NB4 (cell line): ENCODE results near the gene NKX2-3.

Experiments used
- DNase-seq: peaks from one replicate; pipeline ENCODE4 v3.0.0; 2010; ENCODE audit warnings: low read depth
- H3K4me3 ChIP-seq: one replicate; pipeline ENCODE4 v1.5.1; 2011; ENCODE audit warnings: mild to moderate bottlenecking, low read depth, low read length, moderate library complexity
- MYC ChIP-seq: IDR thresholded peaks from 2 replicates; pipeline ENCODE4 v1.6.1; 2011; ENCODE audit warnings: low read depth, low read length
- POLR2A ChIP-seq: IDR thresholded peaks from 2 replicates; pipeline ENCODE4 v1.6.1; 2011; ENCODE audit warnings: mild to moderate bottlenecking; ENCODE audit not compliant: insufficient read length; ENCODE audit errors: extremely low read depth
- TF ChIP-seq, protein P1 (sequence below): IDR thresholded peaks from 2 replicates; pipeline ENCODE4 v1.6.1; 2011; ENCODE audit warnings: low read depth, low read length
- TF ChIP-seq, protein P2 (sequence below): IDR thresholded peaks from one replicate; pipeline ENCODE4 v1.5.1; 2012; ENCODE audit warnings: low read depth, low read length

Gene NKX2-3

DNA sequence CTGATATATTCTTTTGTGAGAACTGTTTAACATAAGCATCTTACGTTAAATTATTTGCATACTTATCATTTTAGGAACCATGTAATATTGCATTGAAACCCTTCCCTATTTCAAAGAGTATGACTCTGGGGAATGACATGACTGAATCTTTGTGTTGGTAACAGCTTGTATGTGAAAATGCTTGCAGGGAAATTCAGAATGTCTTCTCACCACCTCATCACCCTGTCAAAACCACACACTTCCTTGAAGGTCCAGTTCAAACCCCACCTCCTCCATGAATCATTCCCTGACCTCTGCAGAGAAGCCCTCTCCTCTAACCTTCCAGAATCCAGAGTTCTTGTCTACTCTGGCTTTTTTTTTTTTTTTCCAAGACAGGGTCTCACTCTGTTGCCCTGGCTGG lies 26.3 kb upstream of the NKX2-3 start:
- no peak for DNase-seq
- no peak for TF ChIP-seq POLR2A
- no peak for TF ChIP-seq MYC
- TF ChIP-seq, protein P1, sequence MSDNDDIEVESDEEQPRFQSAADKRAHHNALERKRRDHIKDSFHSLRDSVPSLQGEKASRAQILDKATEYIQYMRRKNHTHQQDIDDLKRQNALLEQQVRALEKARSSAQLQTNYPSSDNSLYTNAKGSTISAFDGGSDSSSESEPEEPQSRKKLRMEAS: no peak
- TF ChIP-seq, protein P2, sequence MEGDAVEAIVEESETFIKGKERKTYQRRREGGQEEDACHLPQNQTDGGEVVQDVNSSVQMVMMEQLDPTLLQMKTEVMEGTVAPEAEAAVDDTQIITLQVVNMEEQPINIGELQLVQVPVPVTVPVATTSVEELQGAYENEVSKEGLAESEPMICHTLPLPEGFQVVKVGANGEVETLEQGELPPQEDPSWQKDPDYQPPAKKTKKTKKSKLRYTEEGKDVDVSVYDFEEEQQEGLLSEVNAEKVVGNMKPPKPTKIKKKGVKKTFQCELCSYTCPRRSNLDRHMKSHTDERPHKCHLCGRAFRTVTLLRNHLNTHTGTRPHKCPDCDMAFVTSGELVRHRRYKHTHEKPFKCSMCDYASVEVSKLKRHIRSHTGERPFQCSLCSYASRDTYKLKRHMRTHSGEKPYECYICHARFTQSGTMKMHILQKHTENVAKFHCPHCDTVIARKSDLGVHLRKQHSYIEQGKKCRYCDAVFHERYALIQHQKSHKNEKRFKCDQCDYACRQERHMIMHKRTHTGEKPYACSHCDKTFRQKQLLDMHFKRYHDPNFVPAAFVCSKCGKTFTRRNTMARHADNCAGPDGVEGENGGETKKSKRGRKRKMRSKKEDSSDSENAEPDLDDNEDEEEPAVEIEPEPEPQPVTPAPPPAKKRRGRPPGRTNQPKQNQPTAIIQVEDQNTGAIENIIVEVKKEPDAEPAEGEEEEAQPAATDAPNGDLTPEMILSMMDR: no peak
- no peak overlapping the region for H3K4me3 ChIP-seq

DNA sequence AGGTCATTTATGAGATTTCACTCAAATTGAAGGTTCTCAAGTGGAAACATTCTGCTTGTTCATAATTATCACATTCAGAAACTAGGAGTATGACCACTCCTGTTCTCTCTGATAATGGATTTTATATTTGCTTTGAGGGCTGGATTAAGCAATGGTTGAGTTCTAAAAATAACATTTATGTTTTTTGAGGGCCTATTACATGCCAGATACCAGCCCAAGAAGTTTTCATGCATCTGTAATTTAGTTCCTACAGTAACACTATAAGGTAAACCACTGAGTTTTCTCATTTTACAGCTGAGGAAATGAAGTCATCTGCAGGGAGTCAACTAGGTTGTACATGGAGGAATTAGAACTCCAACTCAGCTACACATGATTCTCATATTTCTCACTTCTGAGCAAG lies 25.5 kb upstream of the NKX2-3 start:
- TF ChIP-seq, protein P1: no peak
- TF ChIP-seq POLR2A: no peak
- TF ChIP-seq MYC: no peak
- DNase-seq: no peak

DNA sequence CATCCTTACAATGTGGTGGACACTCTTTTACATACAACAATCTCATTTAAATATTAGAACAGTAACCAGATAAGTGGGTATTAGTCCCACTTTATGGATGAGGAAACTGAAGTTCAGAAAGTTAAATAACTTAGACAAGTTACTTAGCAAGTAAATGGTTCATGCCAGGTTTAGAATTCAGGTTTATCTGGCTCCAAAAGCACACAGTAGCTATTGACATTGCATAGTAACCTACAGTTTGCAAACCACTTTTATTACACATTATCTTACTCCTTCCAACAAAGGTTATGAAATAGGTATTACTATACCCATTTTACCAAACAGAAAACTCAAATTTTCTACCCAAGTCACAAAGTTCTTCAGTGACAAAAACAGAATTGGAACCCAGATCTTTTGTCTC lies 19.7 kb upstream of the NKX2-3 start:
- no peak for DNase-seq
- TF ChIP-seq POLR2A (no peak), MYC (no peak)
- TF ChIP-seq, protein P2: no peak
- TF ChIP-seq, protein P1: no peak
- no peak overlapping the region for H3K4me3 ChIP-seq

More for the DNA sequence above, 25.5 kb upstream of the NKX2-3 start:
- H3K4me3 ChIP-seq: no peak overlapping the region

DNA sequence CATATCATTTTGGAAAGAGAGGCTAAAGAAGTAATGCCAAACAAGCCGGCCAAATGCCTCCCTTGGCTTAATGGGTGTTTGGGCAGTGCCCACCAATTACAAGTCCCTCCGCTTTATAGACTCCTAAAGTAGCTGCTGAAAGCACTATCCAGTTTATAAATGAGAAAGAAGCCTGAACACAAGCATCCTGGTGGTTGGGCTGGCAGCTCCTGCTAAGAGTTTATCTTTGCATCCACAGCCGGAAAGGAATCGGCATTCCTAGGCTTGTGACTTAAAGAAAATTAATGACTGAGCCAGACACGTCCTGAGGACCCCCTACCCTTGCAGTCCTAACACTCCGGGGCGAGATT lies 13.1 kb upstream of the NKX2-3 start:
- DNase-seq: no peak
- no peak overlapping the region for H3K4me3 ChIP-seq
- no peak for TF ChIP-seq POLR2A
- no peak for TF ChIP-seq MYC
- TF ChIP-seq, protein P2: no peak
- TF ChIP-seq, protein P1: no peak

DNA sequence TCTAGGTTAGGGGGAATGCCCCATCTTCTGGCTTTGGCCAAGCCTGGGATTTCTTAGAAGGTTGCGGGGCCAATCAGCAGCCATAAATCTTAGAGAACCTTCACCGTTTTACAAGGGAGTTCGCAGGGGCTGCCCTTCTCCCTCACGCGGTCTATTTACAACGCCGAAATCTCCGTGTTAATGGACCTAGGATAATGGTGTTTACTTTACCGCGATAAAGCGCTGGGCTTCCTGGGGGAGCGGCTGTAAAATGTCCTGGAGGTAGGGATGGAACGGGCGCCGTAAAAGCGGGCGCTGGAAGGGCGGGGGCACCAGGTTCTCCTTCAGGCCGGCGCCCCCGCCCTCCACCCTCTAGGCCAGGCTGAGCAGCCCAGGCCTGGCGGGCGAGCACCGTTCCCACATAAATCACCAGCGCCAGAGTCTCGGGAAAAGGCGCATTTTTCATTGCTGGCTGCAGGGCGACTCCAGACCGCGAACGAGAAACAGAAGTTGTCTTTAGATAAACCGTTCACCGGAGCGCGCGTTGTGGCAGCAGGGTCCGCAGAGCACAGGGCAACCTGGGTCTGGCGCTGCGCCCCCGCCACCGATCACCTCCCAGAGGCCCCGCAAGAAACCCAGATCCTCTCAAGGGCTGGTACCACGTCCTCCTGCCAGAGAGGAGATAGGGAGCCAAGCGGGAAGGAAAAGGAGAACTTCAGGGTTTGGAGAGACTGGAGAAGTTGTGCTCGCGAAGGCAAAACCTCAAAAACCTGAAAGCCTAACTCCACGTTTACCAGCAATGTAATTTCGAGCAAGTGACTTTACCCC lies 12.5 kb upstream of the NKX2-3 start:
- no peak for DNase-seq
- TF ChIP-seq POLR2A: no peak
- TF ChIP-seq MYC: no peak
- TF ChIP-seq, protein P1: no peak
- TF ChIP-seq, protein P2: no peak
- H3K4me3 ChIP-seq: no peak overlapping the region

DNA sequence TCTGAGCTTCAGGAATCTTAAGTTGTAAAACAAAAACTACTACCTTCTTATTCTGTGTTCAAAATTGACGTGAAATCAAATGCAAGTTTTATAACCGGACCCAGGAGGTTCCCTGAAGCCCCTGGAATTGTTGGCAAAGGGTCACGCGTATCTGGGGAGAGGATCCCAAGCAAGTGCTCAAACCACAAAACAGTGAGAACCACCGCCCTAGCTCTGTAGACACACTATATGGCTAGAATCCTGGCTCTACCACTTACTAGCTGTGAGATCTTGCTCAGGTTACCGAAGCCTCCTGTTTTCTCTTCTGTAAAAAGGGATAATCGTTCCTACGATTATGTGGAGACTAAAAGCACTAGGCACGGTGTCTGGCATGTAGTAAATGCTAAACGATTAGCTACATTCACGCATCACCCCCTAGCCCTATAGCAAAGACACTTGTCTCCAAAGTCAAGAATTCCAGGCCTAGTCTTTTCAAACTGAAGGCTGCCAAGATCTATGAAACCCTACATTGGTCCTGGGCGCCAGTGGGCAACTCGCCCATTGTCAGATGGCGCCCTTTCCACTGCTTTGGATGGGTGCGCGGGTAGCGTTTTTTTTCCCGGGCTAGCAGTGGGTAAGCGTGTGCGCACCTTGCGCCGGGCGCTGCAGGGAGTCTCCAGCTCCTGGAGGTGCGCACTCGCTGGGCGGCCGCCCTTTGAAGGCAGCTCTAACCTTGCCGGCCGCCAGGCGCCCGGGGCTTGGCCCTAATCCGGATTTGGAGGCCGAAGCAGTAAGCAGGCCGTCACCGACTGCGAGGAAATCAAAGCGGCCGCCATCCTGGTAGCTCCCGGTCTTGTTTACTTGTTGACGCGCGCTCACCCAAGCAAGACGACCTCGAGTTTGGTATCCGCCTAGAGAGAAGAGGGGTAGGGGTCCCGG lies 11.6 kb upstream of the NKX2-3 start:
- DNase-seq: no peak
- TF ChIP-seq MYC (no peak), POLR2A (no peak)
- TF ChIP-seq, protein P1: no peak
- TF ChIP-seq, protein P2: no peak
- H3K4me3 ChIP-seq: no peak overlapping the region
